Measurements from ENCODE around the gene RPS6KA6.

Gene RPS6KA6

GRCh38 chrX:84187533-84188319, at the start of gene RPS6KA6:
RPS6KA6 (minus strand) TSS chrX:84188199; CDS start chrX:84187899, 300 bp downstream.
- ATAC-seq = peak; percentile 79

GRCh38 chrX:84224741-84225140, 36.7 kb upstream of the RPS6KA6 start:
- ATAC-seq = no peak
- TF ChIP-seq ISL1 (CRISPR knock-in tag; IDR thresholded peaks at IDR 0.05) (no peak), GLIS3 (CRISPR knock-in tag; IDR thresholded peaks at IDR 0.05) (no peak), RARB (CRISPR knock-in tag; IDR thresholded peaks at IDR 0.05) (no peak), SNAI2 (CRISPR knock-in tag; IDR thresholded peaks at IDR 0.05) (no peak), ZFP3 (CRISPR knock-in tag; IDR thresholded peaks at IDR 0.05) (no peak), ZNF70 (CRISPR knock-in tag; IDR thresholded peaks at IDR 0.05) (no peak), PPARA (CRISPR knock-in tag; IDR thresholded peaks at IDR 0.05; ENCODE audit: borderline replicate concordance) (no peak), TOX (CRISPR knock-in tag; IDR thresholded peaks at IDR 0.05; ENCODE audit: borderline replicate concordance) (no peak), CSRNP3 (CRISPR knock-in tag; IDR thresholded peaks at IDR 0.05) (no peak), ARNTL (CRISPR knock-in tag; IDR thresholded peaks at IDR 0.05; ENCODE audit: borderline replicate concordance, low read depth) (no peak), ZC3H10 (CRISPR knock-in tag; IDR thresholded peaks at IDR 0.05) (no peak), OSR1 (CRISPR knock-in tag; IDR thresholded peaks at IDR 0.05) (no peak), ESRRG (CRISPR knock-in tag; IDR thresholded peaks at IDR 0.05) (no peak)
- TF ChIP-seq, protein P1, sequence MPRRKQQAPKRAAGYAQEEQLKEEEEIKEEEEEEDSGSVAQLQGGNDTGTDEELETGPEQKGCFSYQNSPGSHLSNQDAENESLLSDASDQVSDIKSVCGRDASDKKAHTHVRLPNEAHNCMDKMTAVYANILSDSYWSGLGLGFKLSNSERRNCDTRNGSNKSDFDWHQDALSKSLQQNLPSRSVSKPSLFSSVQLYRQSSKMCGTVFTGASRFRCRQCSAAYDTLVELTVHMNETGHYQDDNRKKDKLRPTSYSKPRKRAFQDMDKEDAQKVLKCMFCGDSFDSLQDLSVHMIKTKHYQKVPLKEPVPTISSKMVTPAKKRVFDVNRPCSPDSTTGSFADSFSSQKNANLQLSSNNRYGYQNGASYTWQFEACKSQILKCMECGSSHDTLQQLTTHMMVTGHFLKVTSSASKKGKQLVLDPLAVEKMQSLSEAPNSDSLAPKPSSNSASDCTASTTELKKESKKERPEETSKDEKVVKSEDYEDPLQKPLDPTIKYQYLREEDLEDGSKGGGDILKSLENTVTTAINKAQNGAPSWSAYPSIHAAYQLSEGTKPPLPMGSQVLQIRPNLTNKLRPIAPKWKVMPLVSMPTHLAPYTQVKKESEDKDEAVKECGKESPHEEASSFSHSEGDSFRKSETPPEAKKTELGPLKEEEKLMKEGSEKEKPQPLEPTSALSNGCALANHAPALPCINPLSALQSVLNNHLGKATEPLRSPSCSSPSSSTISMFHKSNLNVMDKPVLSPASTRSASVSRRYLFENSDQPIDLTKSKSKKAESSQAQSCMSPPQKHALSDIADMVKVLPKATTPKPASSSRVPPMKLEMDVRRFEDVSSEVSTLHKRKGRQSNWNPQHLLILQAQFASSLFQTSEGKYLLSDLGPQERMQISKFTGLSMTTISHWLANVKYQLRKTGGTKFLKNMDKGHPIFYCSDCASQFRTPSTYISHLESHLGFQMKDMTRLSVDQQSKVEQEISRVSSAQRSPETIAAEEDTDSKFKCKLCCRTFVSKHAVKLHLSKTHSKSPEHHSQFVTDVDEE (CRISPR knock-in tag; IDR thresholded peaks at IDR 0.05) = no peak
- TF ChIP-seq, protein P2, sequence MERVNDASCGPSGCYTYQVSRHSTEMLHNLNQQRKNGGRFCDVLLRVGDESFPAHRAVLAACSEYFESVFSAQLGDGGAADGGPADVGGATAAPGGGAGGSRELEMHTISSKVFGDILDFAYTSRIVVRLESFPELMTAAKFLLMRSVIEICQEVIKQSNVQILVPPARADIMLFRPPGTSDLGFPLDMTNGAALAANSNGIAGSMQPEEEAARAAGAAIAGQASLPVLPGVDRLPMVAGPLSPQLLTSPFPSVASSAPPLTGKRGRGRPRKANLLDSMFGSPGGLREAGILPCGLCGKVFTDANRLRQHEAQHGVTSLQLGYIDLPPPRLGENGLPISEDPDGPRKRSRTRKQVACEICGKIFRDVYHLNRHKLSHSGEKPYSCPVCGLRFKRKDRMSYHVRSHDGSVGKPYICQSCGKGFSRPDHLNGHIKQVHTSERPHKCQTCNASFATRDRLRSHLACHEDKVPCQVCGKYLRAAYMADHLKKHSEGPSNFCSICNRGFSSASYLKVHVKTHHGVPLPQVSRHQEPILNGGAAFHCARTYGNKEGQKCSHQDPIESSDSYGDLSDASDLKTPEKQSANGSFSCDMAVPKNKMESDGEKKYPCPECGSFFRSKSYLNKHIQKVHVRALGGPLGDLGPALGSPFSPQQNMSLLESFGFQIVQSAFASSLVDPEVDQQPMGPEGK (CRISPR knock-in tag; IDR thresholded peaks at IDR 0.05; ENCODE audit: borderline replicate concordance) = no peak

More at GRCh38 chrX:84187533-84188319, at the start of gene RPS6KA6:
- TF ChIP-seq CSDC2 (CRISPR knock-in tag; IDR thresholded peaks at IDR 0.05) = no peak
- TF ChIP-seq ZFP30 (CRISPR knock-in tag; IDR thresholded peaks at IDR 0.05) = no peak
- TF ChIP-seq BACH2 (CRISPR knock-in tag; IDR thresholded peaks at IDR 0.05; ENCODE audit: borderline replicate concordance) = no peak
- TF ChIP-seq PPARA (CRISPR knock-in tag; IDR thresholded peaks at IDR 0.05; ENCODE audit: borderline replicate concordance) = no peak
- TF ChIP-seq RARB (CRISPR knock-in tag; IDR thresholded peaks at IDR 0.05) = no peak
- TF ChIP-seq TOX (CRISPR knock-in tag; IDR thresholded peaks at IDR 0.05; ENCODE audit: borderline replicate concordance) = no peak
- TF ChIP-seq, protein P1 (CRISPR knock-in tag; IDR thresholded peaks at IDR 0.05) = no peak

- no peak for TF ChIP-seq OSR1 (CRISPR knock-in tag; IDR thresholded peaks at IDR 0.05)
- peak; percentile 89 for TF ChIP-seq ZFP3 (CRISPR knock-in tag; IDR thresholded peaks at IDR 0.05)
- TF ChIP-seq ESRRG (CRISPR knock-in tag; IDR thresholded peaks at IDR 0.05) = no peak
- no peak for TF ChIP-seq ARNTL (CRISPR knock-in tag; IDR thresholded peaks at IDR 0.05; ENCODE audit: borderline replicate concordance, low read depth)
- peak; percentile 50 for TF ChIP-seq ISL1 (CRISPR knock-in tag; IDR thresholded peaks at IDR 0.05)
- ATAC-seq = no peak
These were observed 35.3 kb upstream of the RPS6KA6 start for GRCh38 chrX:84223261-84223660.
